HUES6 (cell line): Measurements from ENCODE around the gene NTRK3.

Experiments
- H3K27ac ChIP-seq: 2 replicates; pipeline ENCODE4 v1.7.0; 2013; ENCODE audit warnings: low read depth, mild to moderate bottlenecking, low read length, inconsistent platforms
- H3K27me3 ChIP-seq: 2 replicates; pipeline ENCODE4 v1.6.1; 2013; ENCODE audit warnings: low read length; ENCODE audit not compliant: control insufficient read depth, insufficient read depth
- H3K36me3 ChIP-seq: 2 replicates; pipeline ENCODE4 v1.6.1; 2013; ENCODE audit warnings: low read length; ENCODE audit not compliant: control insufficient read depth, insufficient read depth
- H3K4me1 ChIP-seq: 2 replicates; pipeline ENCODE4 v1.6.1; 2013; ENCODE audit warnings: low read length; ENCODE audit not compliant: control insufficient read depth, insufficient read depth
- H3K4me3 ChIP-seq: 2 replicates; pipeline ENCODE4 v1.5.1; 2013; ENCODE audit warnings: low read depth, low read length
- H3K9ac ChIP-seq: one replicate; pipeline ENCODE4 v1.6.1; 2013; ENCODE audit warnings: mild to moderate bottlenecking, low read length
- H3K9me3 ChIP-seq: 2 replicates; pipeline ENCODE4 v1.6.1; 2013; ENCODE audit warnings: low read depth, low read length; ENCODE audit not compliant: control insufficient read depth, insufficient read depth

NTRK3 gene

DNA sequence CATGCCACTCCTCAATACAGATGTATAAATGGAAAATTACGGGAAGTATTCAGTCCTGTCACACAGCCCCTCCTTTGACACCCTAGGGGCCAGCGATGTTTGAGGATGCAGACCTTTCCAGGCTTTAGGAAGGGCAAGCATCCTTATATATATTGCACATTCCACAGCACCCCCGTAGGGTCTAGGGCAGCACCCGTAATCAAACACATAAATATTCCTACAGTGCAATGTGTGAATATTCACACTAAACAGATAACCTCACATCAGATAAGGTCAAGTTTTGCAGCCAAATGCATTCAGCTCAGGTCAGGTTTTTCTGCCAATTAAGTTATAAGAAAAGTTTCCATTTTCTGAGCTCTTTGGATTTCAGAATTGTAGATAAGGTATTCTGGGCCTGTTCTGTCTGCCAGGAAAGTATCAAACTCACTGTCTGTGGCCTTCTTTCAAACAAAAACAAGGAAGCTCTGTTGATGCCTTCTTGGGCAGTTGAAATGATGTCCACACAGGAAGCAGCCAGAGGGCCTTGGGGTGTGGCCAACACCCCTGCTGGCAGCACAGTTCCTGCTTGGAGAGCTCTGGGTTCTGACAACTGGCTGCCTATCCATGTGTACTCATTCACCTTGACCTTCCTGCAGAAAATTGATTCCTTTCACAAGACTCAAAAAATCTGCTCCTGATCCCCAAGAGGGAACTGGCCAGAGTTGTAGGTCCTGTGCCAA, 427.0 kb downstream of the NTRK3 start:
- Histone ChIP-seq H3K9me3 (no peaks in the 10 kb centered on the region), H3K4me1 (peaks cover 17% of the 10 kb centered on the region; the same call in 1 of the 2 replicates), H3K4me3 (no peak overlapping the region), H3K36me3 (no peaks in the 10 kb centered on the region), H3K9ac (no peak overlapping the region), H3K27me3 (peaks cover 77% of the 10 kb centered on the region), H3K27ac (no peak overlapping the region)

DNA sequence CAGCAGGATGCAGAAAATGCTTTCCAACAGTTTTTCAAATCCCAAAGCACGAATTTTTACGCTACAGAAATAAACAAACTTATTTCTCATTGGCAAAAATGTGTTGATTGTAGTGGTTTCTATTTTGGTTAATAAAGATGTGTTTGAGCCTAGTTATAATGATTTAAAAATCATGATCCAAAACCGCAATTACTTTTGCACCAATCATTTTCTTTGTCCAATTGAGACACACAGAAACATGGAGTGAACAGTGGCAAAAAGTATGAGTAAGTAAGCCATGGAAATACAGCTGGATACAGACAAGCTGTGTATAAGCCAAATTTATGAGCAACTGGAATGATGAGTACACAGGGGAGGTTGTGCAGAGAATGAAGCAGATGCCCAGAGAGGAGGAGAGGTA, 427.9 kb downstream of the NTRK3 start:
- Histone ChIP-seq H3K27me3 (peaks cover 85% of the 10 kb centered on the region), H3K4me1 (peaks cover 17% of the 10 kb centered on the region; the same call in 1 of the 2 replicates)

GRCh38 chr15:87827131-87827530, 429.4 kb downstream of the NTRK3 start:
- Histone ChIP-seq H3K4me3 (no peak overlapping the region), H3K36me3 (no peaks in the 10 kb centered on the region), H3K4me1 (peaks cover 17% of the 10 kb centered on the region; the same call in 1 of the 2 replicates), H3K27me3 (peaks cover 96% of the 10 kb centered on the region), H3K9me3 (no peaks in the 10 kb centered on the region), H3K9ac (no peak overlapping the region), H3K27ac (no peak overlapping the region)

More for the DNA sequence above, 427.9 kb downstream of the NTRK3 start:
- no peaks in the 10 kb centered on the region for H3K9me3 ChIP-seq
- no peak overlapping the region for H3K9ac ChIP-seq
- no peak overlapping the region for H3K4me3 ChIP-seq
- no peaks in the 10 kb centered on the region for H3K36me3 ChIP-seq
- no peak overlapping the region for H3K27ac ChIP-seq

DNA sequence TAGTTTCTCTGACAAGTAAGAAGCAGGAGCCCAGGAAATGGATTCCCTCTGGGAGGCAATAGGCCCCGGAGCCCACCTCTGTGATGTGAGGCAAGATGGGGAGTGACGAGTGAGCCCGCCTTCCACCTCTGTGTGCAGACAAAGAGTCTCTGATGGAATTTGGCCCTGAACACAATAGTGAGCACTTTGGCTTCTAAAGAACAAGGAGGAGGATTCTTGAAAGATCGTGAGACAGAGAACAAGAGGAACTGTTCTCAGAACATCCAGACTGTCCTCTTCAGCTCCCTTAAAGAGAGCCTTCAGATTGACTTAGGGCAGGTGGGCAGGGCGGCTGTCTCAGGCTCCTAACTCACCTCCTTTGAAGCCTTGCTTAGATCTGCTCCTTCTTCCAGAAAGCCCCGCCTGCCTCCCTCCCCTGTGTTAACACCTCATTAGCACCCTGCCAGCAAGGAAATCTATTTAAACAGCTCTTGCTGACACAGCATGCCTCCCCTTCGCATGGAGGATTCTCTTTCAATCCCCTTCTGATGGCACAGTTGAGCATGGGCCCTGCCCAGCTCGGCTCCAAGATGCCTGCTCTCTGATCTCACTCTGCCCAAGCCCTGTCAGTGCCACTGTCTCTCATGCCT, 430.3 kb downstream of the NTRK3 start:
- Histone ChIP-seq H3K27ac (no peak overlapping the region), H3K4me3 (no peak overlapping the region), H3K4me1 (peaks cover 17% of the 10 kb centered on the region; the same call in 1 of the 2 replicates), H3K36me3 (no peaks in the 10 kb centered on the region), H3K27me3 (peaks cover 98% of the 10 kb centered on the region), H3K9ac (no peak overlapping the region), H3K9me3 (no peaks in the 10 kb centered on the region)

DNA sequence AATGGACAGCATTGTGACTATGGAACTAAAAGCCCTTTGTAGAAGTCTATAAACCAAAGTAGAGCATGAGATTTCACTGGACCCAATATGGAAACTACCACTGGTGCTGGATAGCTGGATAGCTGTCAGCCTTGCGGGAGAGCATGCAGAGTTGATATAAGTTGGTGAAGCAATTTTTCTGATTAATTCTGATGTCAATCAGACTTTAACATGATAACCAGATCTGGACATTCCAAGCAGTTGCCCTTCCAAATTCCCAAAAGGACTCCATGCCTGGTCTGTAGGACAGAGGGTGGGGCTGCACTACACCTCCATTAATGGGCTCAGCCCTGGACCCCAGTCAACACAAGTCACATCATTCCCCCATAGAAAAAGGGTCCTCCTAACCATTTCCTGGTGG, 437.8 kb downstream of the NTRK3 start:
- H3K9me3 ChIP-seq, result no peaks in the 10 kb centered on the region
- no peak overlapping the region for H3K4me3 ChIP-seq
- no peaks in the 10 kb centered on the region for H3K36me3 ChIP-seq
- no peaks in the 10 kb centered on the region for H3K4me1 ChIP-seq
- H3K27ac ChIP-seq, result no peak overlapping the region
- H3K9ac ChIP-seq, result no peak overlapping the region
- H3K27me3 ChIP-seq, result peaks cover 89% of the 10 kb centered on the region

GRCh38 chr15:87817553-87817952, 439.0 kb downstream of the NTRK3 start:
- Histone ChIP-seq H3K9ac (no peak overlapping the region), H3K4me3 (no peak overlapping the region), H3K27ac (no peak overlapping the region), H3K27me3 (peaks cover 77% of the 10 kb centered on the region), H3K9me3 (no peaks in the 10 kb centered on the region), H3K36me3 (no peaks in the 10 kb centered on the region), H3K4me1 (no peaks in the 10 kb centered on the region)

GRCh38 chr15:87816811-87817210, 439.7 kb downstream of the NTRK3 start:
- no peak overlapping the region for H3K9ac ChIP-seq
- no peaks in the 10 kb centered on the region for H3K9me3 ChIP-seq
- no peak overlapping the region for H3K27ac ChIP-seq

GRCh38 chr15:87816016-87816415, 440.5 kb downstream of the NTRK3 start:
- no peak overlapping the region for H3K27ac ChIP-seq
- no peaks in the 10 kb centered on the region for H3K4me1 ChIP-seq
- no peaks in the 10 kb centered on the region for H3K36me3 ChIP-seq
- no peak overlapping the region for H3K9ac ChIP-seq
- peaks cover 61% of the 10 kb centered on the region for H3K27me3 ChIP-seq
- no peaks in the 10 kb centered on the region for H3K9me3 ChIP-seq
- H3K4me3 ChIP-seq, result no peak overlapping the region

More at GRCh38 chr15:87816811-87817210, 439.7 kb downstream of the NTRK3 start:
- no peaks in the 10 kb centered on the region for H3K36me3 ChIP-seq
- no peaks in the 10 kb centered on the region for H3K4me1 ChIP-seq
- H3K4me3 ChIP-seq, result no peak overlapping the region
- peaks cover 69% of the 10 kb centered on the region for H3K27me3 ChIP-seq
